Activated naive CD8-positive, alpha-beta T cell treated with anti-CD3 and anti-CD28 coated beads, Interleukin-2, amount 10 ng/mL, durations not matched to agents 7 days and 5 days (primary cell): ENCODE results near the gene BTG2. TPM values are rescaled to one million over a fixed set of nuclear protein-coding genes. Genes with fewer than 3 reads are reported as not detected.
A peak's percentile ranks its signal among the peaks of the same experiment; 100 is the strongest.
"Not testable (repeated sequence)": the region's sequence is repeated elsewhere in the genome, so short reads cannot be mapped to it uniquely, and the experiment has no call there.

Experiments
- ATAC-seq: fragments of 150-1000 bp; cut with Tn5 transposase; one replicate; pipeline ENCODE4 v1.10.0; 2021; ENCODE audit warnings: low read depth, moderate library complexity
- POLR2A ChIA-PET: fragments of 350-600 bp; sonication (Branson Sonifier 250); formaldehyde crosslinking; loops from one replicate; lab custom pipeline; 2021; ENCODE audit warnings: antibody characterized with exemption; lab: Charles Lee
- DNase-seq: peaks from one replicate; pipeline ENCODE4 v3.0.0; 2021
- H3K27ac Mint-ChIP-seq: one replicate; pipeline ENCODE4 v1.8.0; 2022; ENCODE audit warnings: mild to moderate bottlenecking, mixed read lengths
- H3K27me3 Mint-ChIP-seq: one replicate; pipeline ENCODE4 v1.8.0; 2022; ENCODE audit warnings: mild to moderate bottlenecking, moderate library complexity, mixed read lengths
- H3K36me3 Mint-ChIP-seq: one replicate; pipeline ENCODE4 v1.8.0; 2021; ENCODE audit warnings: mild to moderate bottlenecking, mixed read lengths
- H3K4me1 Mint-ChIP-seq: one replicate; pipeline ENCODE4 v1.8.0; 2021; ENCODE audit warnings: mixed read lengths
- H3K4me3 Mint-ChIP-seq: one replicate; pipeline ENCODE4 v1.8.0; 2022; ENCODE audit warnings: mild to moderate bottlenecking, moderate library complexity, mixed read lengths
- H3K9me3 Mint-ChIP-seq: one replicate; pipeline ENCODE4 v1.8.0; 2021; ENCODE audit warnings: mixed read lengths
- total RNA-seq, 2 experiments: library from RNA; stranded (reverse); gene quantifications; one replicate each; pipeline ENCODE4 v1.2.3, GENCODE V29; 2021

The BTG2 gene
- total RNA-seq, 2 experiments from 2014 or later: 90.3 to 99.8 TPM

DNA sequence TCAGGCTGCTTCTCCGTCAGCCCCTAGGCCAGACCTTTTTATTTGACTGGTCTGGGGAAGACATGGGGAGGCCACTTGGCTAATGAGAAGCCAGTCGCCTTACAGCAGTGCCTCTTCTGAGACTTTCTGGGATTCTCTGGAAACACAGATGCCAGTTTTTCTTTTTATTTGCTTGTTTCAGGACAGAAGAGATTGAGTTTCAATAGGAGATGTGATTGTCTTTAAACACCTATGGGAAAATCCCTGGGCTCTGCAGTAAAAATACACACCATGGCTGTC lies 15.4 kb upstream of the BTG2 start:
- ATAC-seq: no peak
- Mint-ChIP-seq H3K27me3 (no peaks in the 10 kb centered on the region), H3K27ac (peak overlapping the region; percentile 98), H3K9me3 (no peaks in the 10 kb centered on the region), H3K4me3 (peak overlapping the region; percentile 82), H3K4me1 (peaks cover 55% of the 10 kb centered on the region), H3K36me3 (peaks cover 2% of the 10 kb centered on the region)
- no peak for DNase-seq
- POLR2A ChIA-PET: interaction anchor here (1.4 to 9.2 kb wide), 6 partner anchors 12 to 46 kb away, joined by 3 to 247 read pairs (median 96); partner anchors contain the start of gene BTG2

DNA sequence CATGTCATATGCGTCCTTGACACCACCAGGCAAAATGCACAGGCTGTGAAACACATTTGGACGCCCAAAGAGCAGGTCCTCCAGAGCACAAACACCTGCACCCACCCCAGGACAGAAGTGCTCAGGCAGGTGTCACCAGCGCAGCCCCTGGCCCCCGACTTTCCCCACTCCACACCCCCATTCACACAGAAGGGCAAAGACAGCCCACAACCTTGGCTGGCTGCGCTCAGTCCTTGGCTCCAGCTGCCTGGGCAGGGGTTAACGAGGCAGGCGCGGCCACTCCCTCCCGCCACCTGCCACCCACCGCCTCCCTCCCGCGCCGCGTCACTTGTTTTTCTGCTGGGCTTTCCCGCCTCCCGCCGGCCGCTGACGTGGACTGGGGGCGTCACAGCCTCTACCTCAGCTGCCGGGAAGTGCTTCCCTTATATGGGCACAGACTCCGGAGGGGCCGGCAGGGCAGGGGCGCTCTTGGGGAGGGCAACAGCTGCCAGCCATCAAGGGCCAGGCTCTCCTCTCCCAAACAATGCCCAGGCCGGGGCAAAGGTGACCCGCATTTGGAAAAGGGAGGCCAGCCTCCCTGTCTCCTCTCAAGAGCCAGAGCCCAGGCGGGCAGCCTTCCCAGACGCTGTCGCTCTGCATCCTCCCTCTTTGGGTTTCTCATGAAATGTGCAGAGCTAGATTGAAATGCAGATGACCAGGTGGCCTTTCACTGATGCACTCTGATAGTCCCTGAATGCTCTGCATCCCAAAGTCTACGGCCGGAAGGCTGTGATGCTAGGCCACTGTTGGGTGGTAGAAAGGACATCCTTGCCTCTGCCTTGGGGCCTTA lies 14.8 kb upstream of the BTG2 start:
- Mint-ChIP-seq H3K9me3 (no peaks in the 10 kb centered on the region), H3K36me3 (peaks cover 2% of the 10 kb centered on the region), H3K4me1 (peaks cover 60% of the 10 kb centered on the region), H3K27me3 (no peaks in the 10 kb centered on the region), H3K27ac (peak overlapping the region; percentile 98), H3K4me3 (peak overlapping the region; percentile 82)
- ATAC-seq (peak; percentile 46), DNase-seq (peak; percentile 94)
- POLR2A ChIA-PET: interaction anchor here (0.6 to 9.2 kb wide), 8 partner anchors 13 to 475 kb away, joined by 3 to 247 read pairs (median 26); partner anchors contain the start of genes BTG2 and LAX1

DNA sequence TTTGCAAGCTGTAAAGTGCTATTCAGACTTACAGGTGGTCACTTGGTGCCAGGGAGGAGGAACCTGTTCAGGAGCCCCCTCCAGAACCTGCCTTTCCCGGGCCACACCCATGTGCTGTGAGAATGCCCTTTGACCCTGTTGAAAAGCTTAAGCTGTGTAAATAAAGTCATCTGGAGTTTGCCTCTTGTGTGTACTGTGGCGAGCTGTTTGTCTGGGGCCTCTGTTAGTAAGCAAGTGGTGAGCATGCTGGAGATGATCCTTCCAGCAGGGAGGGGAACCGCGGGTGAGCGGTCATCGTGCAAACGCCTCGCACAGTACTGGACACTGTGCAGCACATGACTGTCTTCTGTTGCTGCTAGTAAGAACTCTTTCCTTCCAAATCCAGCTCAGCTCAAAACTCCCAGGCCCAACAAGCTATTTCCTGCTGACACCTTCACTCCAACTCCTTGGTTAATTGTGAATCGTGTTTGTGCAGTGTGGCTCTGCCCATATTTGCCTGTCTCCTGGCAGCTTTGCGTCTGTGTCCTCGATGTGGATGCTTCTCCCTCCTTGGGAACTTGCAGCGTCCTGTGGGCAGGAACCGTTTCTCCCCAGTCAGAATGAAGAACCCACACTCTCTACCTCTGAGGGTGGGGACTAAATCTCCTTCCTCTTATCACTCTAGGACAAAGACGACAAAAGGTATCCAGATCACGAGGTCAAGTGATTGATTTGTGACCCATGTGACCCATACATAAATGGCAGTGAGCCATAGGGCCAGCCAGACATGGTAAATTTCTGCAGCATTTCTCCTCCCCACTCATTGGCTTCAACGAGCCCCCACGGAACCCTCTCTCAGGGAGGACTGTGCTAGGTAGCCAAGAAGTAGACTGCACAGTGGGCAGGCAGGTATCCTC lies 13.9 kb upstream of the BTG2 start:
- no peaks in the 10 kb centered on the region for H3K9me3 Mint-ChIP-seq
- H3K27ac Mint-ChIP-seq: peak overlapping the region; percentile 98
- POLR2A ChIA-PET: interaction anchor here (1.2 to 9.2 kb wide), 6 partner anchors 14 to 474 kb away, joined by 3 to 247 read pairs (median 96); partner anchors contain the start of genes BTG2 and LAX1

DNA sequence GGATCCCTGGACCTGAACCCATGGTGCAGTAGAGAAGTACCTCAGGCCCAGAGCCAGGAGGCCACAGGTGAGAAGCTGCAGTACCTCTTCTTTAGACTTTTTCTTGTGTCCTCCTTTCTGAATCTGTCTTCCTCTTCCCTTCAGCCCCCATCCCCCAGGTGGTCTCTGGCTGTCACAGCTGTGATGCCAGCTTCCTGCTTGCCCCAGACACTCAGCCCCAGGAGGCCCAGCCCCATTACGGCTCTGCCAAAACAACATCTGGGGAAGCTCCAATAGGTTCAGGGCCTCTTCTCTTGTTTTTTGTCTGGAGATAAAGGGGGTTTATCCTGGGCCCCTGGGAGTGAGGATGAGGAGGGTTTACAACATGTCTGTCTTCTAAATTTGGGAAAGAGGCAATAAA lies 9.5 kb upstream of the BTG2 start:
- POLR2A ChIA-PET: interaction anchor here (0.8 to 4.6 kb wide), 5 partner anchors 10 to 328 kb away, joined by 3 to 45 read pairs (median 3); partner anchors contain the start of gene BTG2
- Mint-ChIP-seq H3K4me1 (peaks cover 36% of the 10 kb centered on the region), H3K4me3 (no peak overlapping the region), H3K9me3 (no peaks in the 10 kb centered on the region), H3K27ac (peak overlapping the region; percentile 74), H3K36me3 (peaks cover 2% of the 10 kb centered on the region), H3K27me3 (no peaks in the 10 kb centered on the region)
- no peak for ATAC-seq
- DNase-seq: no peak

More for the DNA sequence above, 13.9 kb upstream of the BTG2 start:
- no peak for DNase-seq
- Mint-ChIP-seq H3K27me3 (no peaks in the 10 kb centered on the region), H3K36me3 (peaks cover 2% of the 10 kb centered on the region), H3K4me3 (peak overlapping the region; percentile 82), H3K4me1 (peaks cover 65% of the 10 kb centered on the region)
- no peak for ATAC-seq

DNA sequence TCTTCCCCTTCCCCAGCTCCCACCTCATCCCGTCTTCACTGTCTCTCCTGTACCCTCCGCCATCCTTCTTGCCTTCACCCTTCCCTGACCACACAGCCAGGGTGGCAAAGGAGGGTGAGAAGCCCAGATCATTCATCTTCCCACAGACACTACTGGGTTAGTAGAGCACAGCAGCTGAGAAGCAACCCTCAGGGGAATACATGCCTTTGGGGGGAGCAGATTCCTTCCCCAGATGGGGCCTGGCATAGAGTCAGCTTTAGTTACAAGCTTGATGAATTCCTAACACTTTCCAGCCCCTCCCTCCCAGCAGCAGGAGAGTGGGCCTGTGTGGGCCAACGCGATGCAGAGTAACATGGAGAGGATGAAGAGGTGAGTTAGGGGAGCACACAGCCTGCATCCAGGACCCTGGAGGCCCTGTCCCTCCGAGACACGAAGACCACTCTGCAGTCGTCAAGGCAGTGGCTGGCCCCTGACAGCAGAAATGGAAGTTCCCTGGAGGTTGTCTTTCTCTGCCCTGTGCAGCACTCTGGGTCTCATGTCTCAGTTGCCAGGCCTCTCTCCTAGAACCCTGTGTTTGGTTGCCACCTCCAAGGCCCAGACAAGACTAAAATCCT lies 8.8 kb upstream of the BTG2 start:
- no peak overlapping the region for H3K4me3 Mint-ChIP-seq
- H3K36me3 Mint-ChIP-seq: peaks cover 2% of the 10 kb centered on the region
- ATAC-seq: no peak
- H3K4me1 Mint-ChIP-seq: peaks cover 34% of the 10 kb centered on the region
- no peak for DNase-seq
- peak overlapping the region; percentile 42 for H3K27ac Mint-ChIP-seq
- H3K9me3 Mint-ChIP-seq: no peaks in the 10 kb centered on the region
- H3K27me3 Mint-ChIP-seq: no peaks in the 10 kb centered on the region
- POLR2A ChIA-PET: interaction anchor here (0.8 to 4.6 kb wide), 3 partner anchors 9 to 28 kb away, joined by 3 to 45 read pairs (median 3); partner anchors contain the start of gene BTG2

DNA sequence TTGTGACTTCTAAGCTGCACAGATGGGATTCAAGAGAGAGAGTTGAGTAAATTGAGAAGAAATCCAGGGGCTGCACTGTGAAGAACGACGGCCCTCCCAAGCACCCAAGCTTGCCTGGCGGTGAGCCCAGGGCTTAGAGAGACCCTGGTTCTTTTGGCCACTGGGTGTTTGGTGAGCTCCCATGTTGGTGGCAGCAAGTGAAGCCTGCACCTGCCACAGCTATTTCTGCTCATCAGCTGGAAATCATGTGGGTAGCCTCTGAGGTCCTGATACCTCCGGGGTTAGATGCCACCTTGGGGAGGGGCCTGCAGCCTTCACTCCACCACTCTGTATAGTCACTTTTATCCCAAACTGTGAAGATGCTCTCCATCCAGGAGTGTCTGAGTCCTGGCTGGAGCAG lies 6.2 kb upstream of the BTG2 start:
- POLR2A ChIA-PET: interaction anchor here (1.1 to 1.7 kb wide), 3 partner anchors 8 to 26 kb away, joined by 3 to 7 read pairs (median 4); no protein-coding TSS in a partner anchor
- H3K27ac Mint-ChIP-seq: no peak overlapping the region
- no peak for ATAC-seq
- no peaks in the 10 kb centered on the region for H3K36me3 Mint-ChIP-seq
- DNase-seq: no peak
- H3K27me3 Mint-ChIP-seq: no peaks in the 10 kb centered on the region
- peaks cover 40% of the 10 kb centered on the region for H3K4me1 Mint-ChIP-seq
- no peak overlapping the region for H3K4me3 Mint-ChIP-seq
- peaks cover 1% of the 10 kb centered on the region for H3K9me3 Mint-ChIP-seq

DNA sequence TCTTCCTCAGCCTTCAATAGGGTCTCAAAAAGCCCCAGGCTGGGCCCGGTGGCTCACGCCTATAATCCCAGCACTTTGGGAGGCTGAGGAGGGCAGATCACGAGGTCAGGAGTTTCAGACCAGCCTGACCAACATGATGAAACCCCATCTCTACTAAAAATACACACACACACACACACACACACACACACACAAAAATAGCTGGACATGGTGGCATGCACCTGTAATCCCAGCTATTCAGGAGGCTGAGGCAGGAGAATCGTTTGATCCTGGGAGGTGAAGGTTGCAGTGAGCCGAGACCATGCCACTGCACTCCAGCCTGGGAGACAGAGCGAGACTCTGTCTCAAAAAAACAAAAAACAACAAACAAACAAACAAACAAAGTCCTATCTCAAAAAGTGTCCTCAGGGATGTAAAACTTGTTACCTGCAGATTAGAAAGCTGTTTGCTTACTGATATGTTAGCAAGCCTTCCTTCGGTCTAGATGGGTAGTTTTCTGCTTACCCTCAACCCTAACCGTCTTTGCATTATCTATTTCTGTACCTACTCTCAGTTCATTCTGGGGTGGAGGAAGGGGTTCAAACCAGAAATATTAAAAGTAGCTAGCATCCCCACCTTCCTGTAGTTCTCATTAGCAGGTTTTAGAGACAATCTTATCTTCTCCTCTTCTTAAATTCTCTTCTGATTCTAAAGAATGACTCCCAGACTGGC lies 5.4 kb upstream of the BTG2 start:
- H3K4me3 Mint-ChIP-seq, H3K27ac Mint-ChIP-seq, H3K36me3 Mint-ChIP-seq, H3K27me3 Mint-ChIP-seq, H3K9me3 Mint-ChIP-seq, ATAC-seq, DNase-seq: not testable (repeated sequence)
- peaks cover 47% of the 10 kb centered on the region for H3K4me1 Mint-ChIP-seq
- POLR2A ChIA-PET: interaction anchor here (1.2 to 1.7 kb wide), 3 partner anchors 10 to 28 kb away, joined by 3 to 7 read pairs (median 3); no protein-coding TSS in a partner anchor

DNA sequence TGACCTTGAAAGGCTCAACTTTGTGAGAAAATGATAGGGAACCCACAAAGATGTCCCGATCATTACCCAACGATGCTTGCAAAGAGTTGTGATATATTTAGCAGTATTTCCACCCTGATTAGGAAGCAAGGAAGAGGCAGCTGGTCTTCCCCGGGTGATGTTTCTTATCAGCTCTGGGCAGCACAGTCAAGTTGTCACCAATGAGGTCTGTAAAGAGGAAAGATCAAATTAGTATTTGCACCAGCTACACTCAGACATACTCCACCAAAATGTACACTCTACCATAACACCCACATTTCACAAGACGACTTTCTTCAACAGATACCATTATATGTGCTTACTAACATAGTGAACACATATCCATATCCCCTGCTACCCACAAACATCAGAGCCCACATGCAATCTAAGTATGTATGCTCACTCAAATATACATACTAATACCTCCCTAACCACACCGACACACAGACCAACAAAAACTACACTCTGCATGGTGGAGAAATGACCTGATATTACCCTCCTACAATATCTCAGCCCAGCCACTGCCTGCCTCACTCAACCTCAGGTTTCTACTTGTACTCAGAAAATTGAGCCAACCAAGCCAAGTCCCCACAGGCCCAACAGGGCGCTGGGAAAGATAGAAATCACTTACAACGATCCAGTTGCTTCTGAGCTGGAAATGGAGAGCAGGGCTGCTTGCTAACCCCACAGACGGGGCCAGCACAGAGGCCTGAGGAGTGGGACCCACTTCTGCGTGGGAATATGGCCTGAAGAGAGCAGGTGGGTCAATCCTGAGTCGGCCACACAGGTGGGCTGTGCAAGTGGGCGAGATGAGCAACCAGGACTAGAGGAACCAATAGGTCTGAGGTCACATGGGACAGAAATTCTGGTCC lies 4.6 kb upstream of the BTG2 start:
- Mint-ChIP-seq H3K9me3 (peaks cover 1% of the 10 kb centered on the region), H3K27me3 (no peaks in the 10 kb centered on the region), H3K36me3 (no peaks in the 10 kb centered on the region), H3K4me3 (no peak overlapping the region), H3K27ac (peak overlapping the region; percentile 5), H3K4me1 (peaks cover 41% of the 10 kb centered on the region)
- DNase-seq: no peak
- POLR2A ChIA-PET: interaction anchor here (1.2 to 1.7 kb wide), 2 partner anchors 9 to 27 kb away, joined by 3 to 7 read pairs; no protein-coding TSS in a partner anchor
- ATAC-seq: no peak

DNA sequence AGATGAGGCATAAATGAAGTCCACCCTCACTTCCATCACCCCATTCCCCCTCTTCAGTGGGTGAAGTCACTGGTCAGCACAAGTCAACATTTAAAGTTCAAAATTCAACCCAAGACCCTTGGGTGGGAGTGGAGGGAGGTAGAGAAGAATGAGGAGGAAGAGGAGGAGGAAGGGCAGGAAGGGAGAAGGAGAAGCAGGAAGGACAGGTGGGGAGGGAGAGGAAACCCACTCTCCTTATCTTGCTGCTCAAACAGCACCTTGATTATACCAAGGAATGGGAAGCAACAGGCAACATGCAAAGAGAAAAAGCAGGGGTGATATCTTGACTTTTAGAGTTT lies 4.0 kb upstream of the BTG2 start:
- Mint-ChIP-seq H3K27ac (no peak overlapping the region), H3K36me3 (no peaks in the 10 kb centered on the region), H3K27me3 (no peaks in the 10 kb centered on the region), H3K4me1 (peaks cover 36% of the 10 kb centered on the region), H3K9me3 (peaks cover 1% of the 10 kb centered on the region), H3K4me3 (no peak overlapping the region)
- POLR2A ChIA-PET: no interaction called here
- DNase-seq (no peak), ATAC-seq (no peak)

DNA sequence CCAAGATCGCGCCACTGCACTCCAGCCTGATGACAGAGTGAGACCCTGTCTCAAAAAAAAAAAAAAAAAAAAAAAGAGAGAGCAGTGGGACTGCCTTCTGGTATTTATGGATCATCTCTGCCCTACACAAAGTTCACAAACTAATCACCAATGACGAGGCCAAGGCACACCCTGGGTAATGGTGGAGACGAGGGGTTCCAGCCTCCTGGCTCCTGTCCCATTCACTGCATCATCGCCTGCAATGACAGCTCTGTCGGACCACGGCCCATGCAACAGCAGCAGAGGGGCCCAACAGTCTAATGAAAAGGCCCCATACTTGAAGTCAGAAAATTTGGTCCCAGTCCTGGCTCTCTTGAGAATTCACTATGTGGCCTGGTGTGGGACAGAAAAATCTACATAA lies 2.9 kb upstream of the BTG2 start:
- Mint-ChIP-seq H3K4me3 (no peak overlapping the region), H3K27ac (no peak overlapping the region), H3K36me3 (peaks cover 11% of the 10 kb centered on the region), H3K9me3 (peaks cover 1% of the 10 kb centered on the region), H3K27me3 (no peaks in the 10 kb centered on the region), H3K4me1 (peaks cover 35% of the 10 kb centered on the region)
- no peak for ATAC-seq
- DNase-seq: no peak
- POLR2A ChIA-PET: interaction anchor here (0.7 kb wide), 2 partner anchors 10 to 25 kb away, joined by 7 to 9 read pairs; no protein-coding TSS in a partner anchor

DNA sequence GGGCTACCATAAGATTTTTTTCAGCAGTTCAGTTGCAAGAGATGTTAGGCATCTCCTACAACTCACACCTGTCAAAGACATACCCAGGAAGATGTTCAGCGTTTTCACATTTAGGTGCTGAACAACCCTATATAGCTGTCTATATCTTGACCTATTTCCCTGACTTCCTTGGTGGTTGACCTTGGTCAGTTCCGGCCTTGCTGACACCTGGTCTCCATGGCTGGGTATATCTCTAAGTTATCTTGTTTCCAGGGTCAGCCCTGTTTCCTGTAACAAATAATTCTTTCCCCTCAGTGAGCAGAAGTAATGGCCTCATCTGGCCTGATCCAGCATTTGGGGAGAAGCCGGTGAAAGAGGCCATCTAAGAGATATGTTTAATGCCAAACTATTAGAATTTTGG lies 2.4 kb upstream of the BTG2 start:
- Mint-ChIP-seq H3K27me3 (no peaks in the 10 kb centered on the region), H3K9me3 (peaks cover 1% of the 10 kb centered on the region), H3K27ac (no peak overlapping the region), H3K4me3 (no peak overlapping the region), H3K4me1 (peaks cover 40% of the 10 kb centered on the region), H3K36me3 (peaks cover 15% of the 10 kb centered on the region)
- DNase-seq (no peak), ATAC-seq (no peak)
- POLR2A ChIA-PET: no interaction called here
